Hematopoietic multipotent progenitor cell treated with erythropoietin and hydrocortisone succinate and interleukin-3 and kit ligand, for 15 days (in vitro differentiated cells): ENCODE data around the gene IKZF1.

Experiments used
- DNase-seq: peaks from one replicate; pipeline ENCODE4 v3.0.0-alpha.2; 2015; ENCODE audit warnings: low spot score

IKZF1 gene

GRCh38 chr7:50376056-50376820 lies 71.7 kb downstream of the IKZF1 start:
- no peak for DNase-seq

GRCh38 chr7:50377356-50377755 lies 72.8 kb downstream of the IKZF1 start:
- no peak for DNase-seq

DNA sequence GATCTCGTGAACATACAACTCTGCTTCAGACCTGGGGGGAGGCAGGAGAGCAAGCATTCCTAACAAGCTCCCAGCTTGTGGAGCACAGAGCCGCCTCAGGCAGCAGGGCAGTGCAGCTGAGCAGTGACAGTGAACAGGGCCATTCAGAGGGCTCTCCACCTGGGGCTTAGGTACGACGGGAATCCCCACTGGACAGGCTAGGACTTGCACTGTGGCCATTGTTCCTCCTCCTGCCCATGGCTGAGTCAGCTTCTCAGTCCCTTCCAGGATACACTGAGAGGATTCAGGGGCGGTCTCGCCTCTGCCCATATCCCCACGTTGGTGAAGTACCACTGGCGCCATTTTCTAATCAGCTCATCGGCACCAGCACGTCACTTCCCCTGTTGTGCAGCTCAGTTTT lies 74.6 kb downstream of the IKZF1 start:
- DNase-seq, result no peak

DNA sequence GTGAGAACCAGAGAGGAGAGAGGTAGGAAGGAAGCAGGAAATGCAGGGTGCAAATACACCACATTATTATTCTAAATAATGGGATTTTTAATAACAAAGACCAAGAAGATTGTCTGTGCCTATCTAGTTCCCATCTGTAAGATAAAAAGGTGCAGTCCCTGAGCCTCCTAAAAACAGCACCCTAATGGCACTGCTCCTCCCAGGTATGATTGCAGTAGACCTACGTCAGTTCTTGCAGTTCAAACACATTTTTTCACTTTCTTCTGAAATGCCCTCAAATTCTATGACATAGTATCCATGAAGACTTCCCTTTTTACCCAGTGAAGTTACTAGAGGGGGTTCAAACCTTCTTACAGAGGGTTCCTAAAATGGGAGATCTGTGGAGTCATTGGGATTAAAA lies 75.0 kb downstream of the IKZF1 start:
- DNase-seq, result no peak

- DNase-seq, result no peak
These were observed 77.9 kb downstream of the IKZF1 start for GRCh38 chr7:50382455-50382854.

DNA sequence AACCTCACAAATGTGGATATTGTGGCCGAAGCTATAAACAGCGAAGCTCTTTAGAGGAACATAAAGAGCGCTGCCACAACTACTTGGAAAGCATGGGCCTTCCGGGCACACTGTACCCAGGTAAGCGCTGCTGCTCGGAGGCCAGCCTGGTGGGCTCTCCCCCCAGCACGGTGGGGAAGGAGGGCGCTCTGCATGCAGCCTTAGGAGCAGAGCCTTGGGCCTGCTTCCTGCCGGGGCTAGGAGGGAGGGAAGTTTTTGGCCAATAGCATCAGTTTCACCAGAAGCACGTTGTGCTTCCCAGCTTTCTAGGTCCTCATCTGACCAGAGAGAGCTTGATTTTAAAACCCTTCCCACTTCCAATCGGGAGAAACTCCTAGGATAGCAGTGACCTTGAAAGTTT lies 82.8 kb downstream of the IKZF1 start:
- no peak for DNase-seq

DNA sequence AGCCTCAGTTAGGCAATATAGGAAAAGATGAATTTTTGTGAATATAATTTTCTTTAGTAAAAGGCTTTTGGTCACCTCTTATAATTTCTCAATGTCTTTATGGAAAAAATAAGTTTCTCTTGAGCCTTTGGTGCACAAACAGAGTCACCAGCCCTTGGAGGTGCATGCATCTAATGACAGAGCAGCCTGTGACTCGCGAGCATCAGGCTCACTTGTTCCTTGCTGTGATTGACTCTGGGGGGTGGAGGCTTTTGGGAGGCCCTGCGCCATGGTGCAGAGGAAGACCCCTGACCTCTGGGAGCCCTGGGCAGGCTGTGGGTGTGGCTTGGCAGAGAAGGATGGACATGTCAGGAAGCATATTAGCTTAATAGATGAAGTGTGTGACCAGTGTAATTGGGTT lies 85.4 kb downstream of the IKZF1 start:
- DNase-seq, result no peak

DNA sequence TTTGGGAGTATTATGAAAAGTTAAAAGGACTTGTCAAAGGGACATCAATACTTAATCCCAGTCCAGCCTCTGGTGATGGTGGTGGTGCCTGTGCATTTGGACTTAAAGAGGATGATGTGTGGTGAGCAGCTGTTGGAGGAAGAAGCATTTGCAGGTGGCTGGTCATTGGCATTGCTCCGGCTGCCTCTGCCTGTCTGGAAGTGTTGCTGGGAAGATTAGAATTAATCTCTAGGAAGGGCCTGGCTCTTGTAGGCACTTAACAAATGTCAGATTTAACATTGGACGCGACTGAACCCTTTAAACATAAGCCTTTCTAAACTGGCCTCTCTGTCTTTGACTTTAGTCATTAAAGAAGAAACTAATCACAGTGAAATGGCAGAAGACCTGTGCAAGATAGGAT lies 86.9 kb downstream of the IKZF1 start:
- no peak for DNase-seq

- DNase-seq, result peak; percentile 50
These were observed 88.6 kb downstream of the IKZF1 start for GRCh38 chr7:50393076-50393475.

GRCh38 chr7:50393547-50394252 lies 89.2 kb downstream of the IKZF1 start:
- DNase-seq, result peak; percentile 83

- peak; percentile 21 for DNase-seq
These were observed 89.8 kb downstream of the IKZF1 start for GRCh38 chr7:50394315-50394714.

DNA sequence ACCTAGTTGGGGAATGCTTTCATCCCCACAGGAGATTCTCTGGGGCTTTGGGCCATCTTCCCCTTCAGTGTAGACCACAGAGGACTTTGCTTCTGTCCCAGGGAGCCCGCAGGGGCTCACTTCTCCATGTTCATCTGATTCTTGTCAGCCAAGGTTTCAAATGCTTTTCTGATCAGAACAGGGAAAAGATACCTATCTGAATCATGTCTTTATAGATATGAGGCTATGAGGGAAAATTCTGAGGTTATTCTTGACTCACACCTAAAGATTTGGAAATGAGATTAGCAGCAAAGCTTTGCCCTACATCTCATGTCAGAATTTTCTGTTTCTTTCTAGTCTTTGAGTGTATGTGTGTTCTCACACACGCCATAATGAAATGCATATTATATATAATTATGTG lies 92.3 kb downstream of the IKZF1 start:
- DNase-seq, result no peak

- DNase-seq, result no peak
These were observed 92.9 kb downstream of the IKZF1 start for GRCh38 chr7:50397320-50397970.

DNA sequence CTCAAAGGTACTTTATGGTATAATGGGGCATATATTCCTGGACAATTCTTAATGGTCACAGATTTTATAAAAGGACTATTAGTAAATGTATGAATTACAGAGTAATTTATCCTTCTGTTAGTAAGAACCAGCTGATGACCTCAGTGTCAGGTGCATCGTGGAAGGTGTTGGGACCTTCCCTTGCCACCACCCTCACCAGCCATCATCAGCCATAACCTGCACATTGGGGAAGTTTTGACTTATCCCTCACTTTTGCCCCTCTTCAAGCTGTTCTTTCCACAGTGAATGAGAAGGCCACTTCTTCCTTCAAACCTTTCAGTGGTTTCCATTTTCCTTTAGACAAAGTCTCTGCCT lies 93.4 kb downstream of the IKZF1 start:
- no peak for DNase-seq

DNA sequence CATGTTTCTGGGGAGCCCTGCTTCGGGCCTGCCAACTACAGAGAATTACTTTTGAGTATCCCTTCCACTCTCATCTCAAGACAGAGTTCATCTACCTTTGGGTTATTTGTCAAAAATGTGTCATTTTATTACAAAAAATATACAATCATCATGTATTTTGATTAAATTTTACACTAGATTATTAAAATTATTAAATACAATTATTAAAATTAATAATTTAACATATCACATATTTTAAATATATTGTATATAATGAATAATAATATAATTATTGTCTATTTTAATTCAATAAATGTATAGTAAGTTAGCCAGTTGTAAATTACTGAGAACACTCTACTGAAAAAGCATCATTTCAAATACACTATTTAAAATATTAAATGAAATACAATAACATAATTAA lies 94.7 kb downstream of the IKZF1 start:
- DNase-seq, result no peak

DNA sequence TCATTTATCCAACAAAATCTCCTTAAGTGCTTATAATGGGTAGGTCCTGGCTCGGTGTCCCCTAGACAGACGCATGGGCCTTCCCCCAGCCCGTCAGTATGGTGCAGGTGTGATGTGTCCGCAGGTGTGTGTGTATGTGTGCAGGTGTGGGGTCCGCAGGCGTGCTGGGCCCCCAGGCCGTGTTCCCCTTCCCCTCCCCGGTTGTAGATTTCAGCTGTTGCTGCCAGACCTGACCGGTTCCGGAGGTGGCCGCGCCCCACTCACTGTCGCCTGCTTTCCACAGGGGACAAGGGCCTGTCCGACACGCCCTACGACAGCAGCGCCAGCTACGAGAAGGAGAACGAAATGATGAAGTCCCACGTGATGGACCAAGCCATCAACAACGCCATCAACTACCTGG lies 95.1 kb downstream of the IKZF1 start:
- no peak for DNase-seq

GRCh38 chr7:50400114-50400513 lies 95.6 kb downstream of the IKZF1 start:
- DNase-seq, result no peak

- DNase-seq, result no peak
These were observed 99.9 kb downstream of the IKZF1 start for GRCh38 chr7:50404392-50404791.

GRCh38 chr7:50405221-50405620 lies 100.7 kb downstream of the IKZF1 start:
- no peak for DNase-seq

DNA sequence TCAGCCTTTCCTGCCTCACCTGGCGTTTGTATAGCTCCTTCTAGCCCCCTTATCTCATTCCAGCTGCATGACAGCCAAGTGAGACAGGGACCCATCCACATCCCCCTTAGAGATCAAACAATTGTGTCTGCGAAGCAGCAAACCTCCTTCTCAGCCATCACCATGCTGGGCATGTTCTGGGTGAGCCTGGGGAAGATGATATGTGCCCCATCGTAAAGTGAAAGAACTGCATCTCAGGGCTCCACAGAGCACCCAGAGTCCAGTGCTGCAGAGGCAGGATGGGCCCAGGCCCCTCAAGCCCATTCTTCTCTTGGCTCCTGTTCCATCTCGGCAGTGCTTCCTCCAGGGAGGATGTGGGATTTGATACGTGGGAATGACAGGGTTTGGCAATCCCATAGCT lies 102.4 kb downstream of the IKZF1 start:
- DNase-seq, result no peak

DNA sequence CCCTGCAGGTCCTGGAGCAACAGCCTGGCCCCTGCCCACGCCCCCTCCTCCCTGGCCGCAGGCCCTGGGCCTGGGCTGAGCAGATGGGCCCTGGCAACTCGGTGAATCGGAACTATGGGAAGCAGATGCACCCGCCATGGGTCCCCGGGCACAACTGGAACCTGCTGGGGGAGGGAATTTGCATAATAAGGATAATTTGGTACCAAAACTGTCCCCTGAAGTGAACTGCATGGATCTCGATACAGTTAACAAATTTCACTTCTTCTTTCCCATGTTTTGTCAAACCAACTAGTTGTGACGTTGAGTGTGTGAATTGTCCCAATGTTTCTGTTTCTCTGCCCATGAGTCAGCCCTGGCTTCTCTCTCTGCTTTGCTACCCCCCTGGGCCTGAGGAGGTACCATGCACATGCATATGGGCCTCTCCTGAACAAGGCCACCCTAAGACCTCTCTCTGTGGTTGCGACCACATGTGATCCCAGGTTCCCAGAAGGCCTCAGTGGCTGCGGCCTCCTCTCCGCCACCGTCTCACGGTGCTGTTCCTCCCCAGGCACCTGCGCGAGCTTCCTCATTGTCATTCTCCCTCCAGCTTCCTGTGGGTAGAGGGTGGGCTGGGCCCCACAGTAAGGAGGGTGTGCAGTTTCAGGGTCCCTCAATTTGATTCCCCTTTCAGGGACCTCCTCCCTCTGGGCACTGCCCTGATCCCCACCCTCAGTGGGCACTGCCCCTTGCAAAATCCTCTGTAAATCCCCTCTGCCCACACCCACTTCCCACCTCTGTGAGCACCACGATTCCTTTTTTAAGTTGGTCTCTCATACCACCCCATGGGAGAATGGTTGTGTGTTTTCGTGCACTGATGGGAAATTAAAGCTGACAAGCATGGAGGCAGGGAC lies 105.6 kb downstream of the IKZF1 start:
- DNase-seq, result no peak

DNA sequence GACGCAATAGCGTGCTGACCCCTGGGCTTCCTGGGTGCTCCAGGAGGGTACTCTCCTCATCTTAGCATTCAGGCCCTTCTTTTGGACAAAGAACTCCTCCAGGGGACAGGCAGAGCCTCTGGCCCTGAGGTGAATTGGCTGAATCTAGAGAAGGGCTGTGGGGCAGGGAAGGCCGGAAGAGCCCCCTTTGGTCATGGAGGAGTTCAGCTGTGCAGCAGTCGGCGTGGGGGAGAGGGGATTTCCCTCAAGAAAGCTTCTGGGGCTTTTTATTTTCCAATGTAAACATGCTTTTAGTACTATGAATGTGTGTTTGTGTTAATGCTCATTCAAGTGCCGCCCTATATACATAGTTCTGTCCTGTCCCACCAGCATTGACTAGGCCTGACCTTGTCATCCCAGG lies 106.8 kb downstream of the IKZF1 start:
- DNase-seq, result no peak
